ENCODE measurements around the gene SP100. TPM values are rescaled to one million over a fixed set of nuclear protein-coding genes. Genes with fewer than 3 reads are reported as not detected.

The SP100 gene
- total RNA-seq, 2 donors from 2014 or later, result 53.1 to 72.8 TPM

GRCh38 chr2:230589025-230589424, 173.0 kb downstream of the SP100 start:
- no peak for ATAC-seq
- intact Hi-C loops (cut with DNase I), result no loop called here
- DNase-seq, result no peak

GRCh38 chr2:230589497-230590015, 173.6 kb downstream of the SP100 start:
- DNase-seq (no peak), ATAC-seq (no peak)
- intact Hi-C loops (cut with DNase I), result no loop called here

- ATAC-seq (no peak), DNase-seq (no peak)
- intact Hi-C loops (cut with DNase I), result no loop called here
These were observed 174.3 kb downstream of the SP100 start for GRCh38 chr2:230590333-230590732.

GRCh38 chr2:230591850-230592249, 175.8 kb downstream of the SP100 start:
- no peak for ATAC-seq
- intact Hi-C loops (cut with DNase I), result no loop called here
- DNase-seq, result no peak

GRCh38 chr2:230592775-230593174, 176.8 kb downstream of the SP100 start:
- no peak for ATAC-seq
- no peak for DNase-seq
- intact Hi-C loops (cut with DNase I), result no loop called here

Other genes starting within 250 kb of the SP100 start
- gene SP110, start 196.2 kb upstream of the SP100 start, total RNA-seq, result 10 to 100 TPM; 11.0 to 15.1 TPM
- 1 to 10 TPM in 1 of 2 donors, under 1 TPM in 1; 0.99 to 1.1 TPM for gene SP140, start 190.5 kb upstream of the SP100 start, total RNA-seq
- 1 to 10 TPM; 7.9 to 8.3 TPM for gene SP140L, start 89.0 kb upstream of the SP100 start, total RNA-seq